Gastroesophageal sphincter (tissue), 3 donors: Measurements from ENCODE around the gene CACNA1D.

Experiments used
- EP300 ChIP-seq: sonication (generic); formaldehyde crosslinking; IDR thresholded peaks from one replicate; pipeline ENCODE4 v1.6.1; 2017; ENCODE audit warnings: antibody characterized with exemption, mild to moderate bottlenecking
- POLR2A ChIP-seq, 2 donors: fragments of 450-650 bp; IDR thresholded peaks; one replicate each; pipeline ENCODE4 v1.6.1; 2017; ENCODE audit warnings: antibody characterized with exemption in 2 of 2, mild to moderate bottlenecking in 2 of 2, moderate library complexity in 1 of 2
- TF ChIP-seq, protein P1 (sequence below), 4 experiments: fragments of 200-600 bp in 2 of 4; fragments of 450-650 bp in 2 of 4; sonication (generic) in 1 of 4; IDR thresholded peaks; one replicate each; pipeline ENCODE4 v1.5.1; 2017 to 2019; ENCODE audit warnings: antibody characterized with exemption in 4 of 4, mild to moderate bottlenecking in 2 of 4, moderate library complexity in 2 of 4

DNA sequence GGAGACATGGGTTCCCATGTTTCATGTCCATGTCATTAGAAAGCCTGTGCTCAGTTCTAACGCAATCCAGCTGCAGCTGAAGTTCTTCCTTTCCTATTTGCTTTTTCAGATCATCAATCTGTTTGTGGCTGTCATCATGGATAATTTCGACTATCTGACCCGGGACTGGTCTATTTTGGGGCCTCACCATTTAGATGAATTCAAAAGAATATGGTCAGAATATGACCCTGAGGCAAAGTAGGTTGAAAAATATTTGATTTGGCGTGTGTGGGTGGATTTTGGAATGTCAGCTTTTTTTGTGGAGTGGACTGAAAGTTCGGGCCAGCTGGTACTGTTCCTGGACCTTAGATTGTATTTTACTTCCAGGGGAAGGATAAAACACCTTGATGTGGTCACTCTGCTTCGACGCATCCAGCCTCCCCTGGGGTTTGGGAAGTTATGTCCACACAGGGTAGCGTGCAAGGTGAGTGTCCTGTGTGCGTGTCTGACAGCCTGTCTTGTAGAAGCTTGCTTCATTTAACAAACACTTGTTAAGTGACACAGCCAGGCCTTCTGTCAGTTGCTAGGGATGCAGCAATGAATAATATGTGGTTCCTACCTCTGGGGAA lies 282.2 kb downstream of the CACNA1D start:
- TF ChIP-seq, protein P1, sequence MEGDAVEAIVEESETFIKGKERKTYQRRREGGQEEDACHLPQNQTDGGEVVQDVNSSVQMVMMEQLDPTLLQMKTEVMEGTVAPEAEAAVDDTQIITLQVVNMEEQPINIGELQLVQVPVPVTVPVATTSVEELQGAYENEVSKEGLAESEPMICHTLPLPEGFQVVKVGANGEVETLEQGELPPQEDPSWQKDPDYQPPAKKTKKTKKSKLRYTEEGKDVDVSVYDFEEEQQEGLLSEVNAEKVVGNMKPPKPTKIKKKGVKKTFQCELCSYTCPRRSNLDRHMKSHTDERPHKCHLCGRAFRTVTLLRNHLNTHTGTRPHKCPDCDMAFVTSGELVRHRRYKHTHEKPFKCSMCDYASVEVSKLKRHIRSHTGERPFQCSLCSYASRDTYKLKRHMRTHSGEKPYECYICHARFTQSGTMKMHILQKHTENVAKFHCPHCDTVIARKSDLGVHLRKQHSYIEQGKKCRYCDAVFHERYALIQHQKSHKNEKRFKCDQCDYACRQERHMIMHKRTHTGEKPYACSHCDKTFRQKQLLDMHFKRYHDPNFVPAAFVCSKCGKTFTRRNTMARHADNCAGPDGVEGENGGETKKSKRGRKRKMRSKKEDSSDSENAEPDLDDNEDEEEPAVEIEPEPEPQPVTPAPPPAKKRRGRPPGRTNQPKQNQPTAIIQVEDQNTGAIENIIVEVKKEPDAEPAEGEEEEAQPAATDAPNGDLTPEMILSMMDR (IDR thresholded peaks at IDR 0.05) = no peak
- TF ChIP-seq POLR2A (IDR thresholded peaks at IDR 0.05) (no peak), EP300 (no peak)
